Testis (tissue), 2 donors: Measurements from ENCODE around the gene ERLIN1.

Experiments used
- POLR2A ChIP-seq: fragments of 450-650 bp; IDR thresholded peaks from one replicate; pipeline ENCODE4 v1.6.1; 2017; ENCODE audit warnings: antibody characterized with exemption, mild to moderate bottlenecking, moderate library complexity
- TF ChIP-seq, protein P1 (sequence below), 3 experiments: fragments of 450-650 bp in 2 of 3; fragments of 200-600 bp in 1 of 3; sonication (generic) in 1 of 3; IDR thresholded peaks; one replicate each; pipeline ENCODE4 v1.5.1; 2016 to 2019; ENCODE audit warnings: antibody characterized with exemption in 3 of 3, mild to moderate bottlenecking in 2 of 3, moderate library complexity in 1 of 3

GRCh38 chr10:100153239-100153825 lies 32.5 kb downstream of the ERLIN1 start:
- TF ChIP-seq POLR2A, result no peak
- TF ChIP-seq, protein P1, sequence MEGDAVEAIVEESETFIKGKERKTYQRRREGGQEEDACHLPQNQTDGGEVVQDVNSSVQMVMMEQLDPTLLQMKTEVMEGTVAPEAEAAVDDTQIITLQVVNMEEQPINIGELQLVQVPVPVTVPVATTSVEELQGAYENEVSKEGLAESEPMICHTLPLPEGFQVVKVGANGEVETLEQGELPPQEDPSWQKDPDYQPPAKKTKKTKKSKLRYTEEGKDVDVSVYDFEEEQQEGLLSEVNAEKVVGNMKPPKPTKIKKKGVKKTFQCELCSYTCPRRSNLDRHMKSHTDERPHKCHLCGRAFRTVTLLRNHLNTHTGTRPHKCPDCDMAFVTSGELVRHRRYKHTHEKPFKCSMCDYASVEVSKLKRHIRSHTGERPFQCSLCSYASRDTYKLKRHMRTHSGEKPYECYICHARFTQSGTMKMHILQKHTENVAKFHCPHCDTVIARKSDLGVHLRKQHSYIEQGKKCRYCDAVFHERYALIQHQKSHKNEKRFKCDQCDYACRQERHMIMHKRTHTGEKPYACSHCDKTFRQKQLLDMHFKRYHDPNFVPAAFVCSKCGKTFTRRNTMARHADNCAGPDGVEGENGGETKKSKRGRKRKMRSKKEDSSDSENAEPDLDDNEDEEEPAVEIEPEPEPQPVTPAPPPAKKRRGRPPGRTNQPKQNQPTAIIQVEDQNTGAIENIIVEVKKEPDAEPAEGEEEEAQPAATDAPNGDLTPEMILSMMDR (IDR thresholded peaks at IDR 0.05), result no peak
